PC-9 (cell line): Measurements from ENCODE around the gene CLHC1.

Source experiments
- CTCF ChIP-seq: fragments of 200-600 bp; sonication (generic); conservative IDR thresholded peaks from 2 replicates; pipeline ENCODE4 v1.6.1; 2017; ENCODE audit warnings: mixed run types, antibody characterized with exemption, mild to moderate bottlenecking, moderate library complexity
- EZH2 ChIP-seq: fragments of 200-600 bp; sonication (generic); IDR thresholded peaks from 2 replicates; pipeline ENCODE4 v1.8.0; 2017; ENCODE audit warnings: antibody characterized with exemption, low read depth

GRCh38 chr2:55153584-55154299 lies 78.4 kb downstream of the CLHC1 start:
- TF ChIP-seq CTCF (no peak), EZH2 (no peak)
